LNCAP (cell line): Measurements from ENCODE around the gene ACAD10.

Experiments used
- CTCF ChIP-seq: fragments of 450-650 bp; IDR thresholded peaks from 2 replicates; pipeline ENCODE4 v1.5.1; 2017; ENCODE audit warnings: mild to moderate bottlenecking

ACAD10 gene

GRCh38 chr12:111730420-111730819 is 44.6 kb downstream of the ACAD10 start:
- no peak for TF ChIP-seq CTCF

GRCh38 chr12:111732786-111733185 is 46.9 kb downstream of the ACAD10 start:
- TF ChIP-seq CTCF = no peak

- no peak for TF ChIP-seq CTCF
Measured at GRCh38 chr12:111733340-111733915, 47.6 kb downstream of the ACAD10 start.

GRCh38 chr12:111741235-111741812 is 55.5 kb downstream of the ACAD10 start:
- TF ChIP-seq CTCF = no peak

- TF ChIP-seq CTCF = no peak
Measured at GRCh38 chr12:111745211-111745610, 59.4 kb downstream of the ACAD10 start.

- no peak for TF ChIP-seq CTCF
Measured at GRCh38 chr12:111747333-111747732, 61.5 kb downstream of the ACAD10 start.

- TF ChIP-seq CTCF = no peak
Measured at GRCh38 chr12:111748151-111748672, 62.4 kb downstream of the ACAD10 start.
